GM12878 (cell line): Measurements from ENCODE around the gene EEF2KMT. TPM values are rescaled to one million over a fixed set of nuclear protein-coding genes. Genes with fewer than 3 reads are reported as not detected.

Experiments used
- ATAC-seq: fragments of 200-7000 bp; cut with Tn5 transposase; 3 replicates; pipeline ENCODE4 v1.9.1; 2020; ENCODE audit warnings: mild to moderate bottlenecking, moderate library complexity
- BruUV-seq: library from RNA; stranded (reverse); fragments of 400-500 nt; replicated peaks from 2 replicates; lab custom pipeline; 2021; lab: Mats Ljungman, UMichigan
- CTCF ChIA-PET: fragments of 300-600 bp; sonication (Branson Sonifier 250); formaldehyde crosslinking; extraction: SDS; loops from one replicate; lab custom pipeline; 2021; ENCODE audit warnings: inconsistent platforms; lab: Yijun Ruan, JAX
- POLR2A ChIA-PET: fragments of 350-600 bp; formaldehyde crosslinking; extraction: SDS; loops from one replicate; lab custom pipeline; 2021; ENCODE audit warnings: inconsistent platforms; lab: Charles Lee
- RAD21 ChIA-PET: fragments of 300-600 bp; sonication (Branson Sonifier 250); formaldehyde crosslinking; loops from one replicate; lab custom pipeline; 2023; ENCODE audit warnings: antibody characterized with exemption; ENCODE audit not compliant: unreplicated experiment; lab: Charles Lee
- SMC1A ChIA-PET: fragments of 300-600 bp; sonication (Branson Sonifier 250); formaldehyde crosslinking; loops from one replicate; lab custom pipeline; 2023; ENCODE audit not compliant: unreplicated experiment, uncharacterized antibody; lab: Charles Lee
- DNase-seq: peaks from one replicate; pipeline ENCODE4 v3.0.0-alpha.2; 2011; ENCODE audit warnings: low read depth, low spot score
- FAIRE-seq: peaks from 3 replicates; lab custom pipeline; 2011; peaks lifted over from hg19 to GRCh38; lab: Jason Lieb, UNC
- H2AFZ ChIP-seq: 2 replicates; pipeline ENCODE4 v1.6.0; 2011; ENCODE audit warnings: low read depth, low read length, control low read depth; ENCODE audit not compliant: control insufficient read depth
- H3K27ac ChIP-seq: 2 replicates; pipeline ENCODE4 v1.5.1; 2011; ENCODE audit warnings: control low read depth; ENCODE audit not compliant: control insufficient read depth, insufficient read depth
- H3K27me3 ChIP-seq, 2 experiments: replicated peaks in 1 of 2; 2 replicates each; pipeline versions ENCODE4 v1.6.0 to v1.6.1; 2011; ENCODE audit warnings: low read length in 1 of 2; ENCODE audit not compliant: control insufficient read depth in 2 of 2, insufficient read depth in 2 of 2
- H3K36me3 ChIP-seq, 2 experiments: 2 replicates each; pipeline ENCODE4 v1.5.1; 2011; ENCODE audit warnings: low read length in 1 of 2; ENCODE audit not compliant: control insufficient read depth in 2 of 2, insufficient read depth in 2 of 2
- H3K4me1 ChIP-seq: 2 replicates; pipeline ENCODE4 v1.6.1; 2011; ENCODE audit warnings: mild to moderate bottlenecking, low read length, moderate library complexity, mixed read lengths; ENCODE audit not compliant: control insufficient read depth, insufficient read depth
- H3K4me2 ChIP-seq: 2 replicates; pipeline ENCODE4 v1.6.0; 2011; ENCODE audit warnings: control low read depth; ENCODE audit not compliant: control insufficient read depth, insufficient read depth
- H3K4me3 ChIP-seq: fragments of 200-600 bp; sonication (generic); 2 replicates; pipeline ENCODE4 v1.5.1; 2016
- H3K79me2 ChIP-seq: 2 replicates; pipeline ENCODE4 v1.6.0; 2011; ENCODE audit warnings: low read length; ENCODE audit not compliant: control insufficient read depth, insufficient read depth
- H3K9ac ChIP-seq: 2 replicates; pipeline ENCODE4 v1.8.0; 2011; ENCODE audit warnings: low read length, control low read depth, mixed read lengths; ENCODE audit not compliant: control insufficient read depth, insufficient read depth
- H3K9me3 ChIP-seq: replicated peaks from 3 replicates; pipeline ENCODE4 v1.5.1; 2011; ENCODE audit warnings: mild to moderate bottlenecking, low read length; ENCODE audit not compliant: control insufficient read depth, insufficient read depth
- H4K20me1 ChIP-seq: 2 replicates; pipeline ENCODE4 v1.6.0; 2011; ENCODE audit not compliant: control insufficient read depth, insufficient read depth
- BCLAF1 ChIP-seq: fragments of 450-650 bp; IDR thresholded peaks from 2 replicates; pipeline ENCODE4 v1.6.1; 2017; ENCODE audit warnings: antibody characterized with exemption, mild to moderate bottlenecking, moderate library complexity
- CBX3 ChIP-seq: fragments of 200-600 bp; sonication (generic); IDR thresholded peaks from 2 replicates; pipeline ENCODE4 v1.6.1; 2016; ENCODE audit warnings: low read depth, borderline replicate concordance
- CTCF ChIP-seq, 3 experiments: IDR thresholded peaks in 2 of 3; conservative IDR thresholded peaks in 1 of 3; 2 replicates each; pipeline ENCODE4 v1.5.1; 2011; ENCODE audit warnings: low read depth in 3 of 3, low read length in 3 of 3, mild to moderate bottlenecking in 3 of 3, control low read depth in 2 of 3, moderate library complexity in 2 of 3, inconsistent platforms in 1 of 3, mixed read lengths in 1 of 3; ENCODE audit not compliant: control insufficient read depth in 2 of 3, insufficient read depth in 1 of 3; ENCODE audit errors: extremely low read depth in 1 of 3
- FOXM1 ChIP-seq: IDR thresholded peaks from 2 replicates; pipeline ENCODE4 v1.6.1; 2012; ENCODE audit warnings: low read depth, mild to moderate bottlenecking, inconsistent platforms, low read length, moderate library complexity
- PML ChIP-seq: IDR thresholded peaks from 2 replicates; pipeline ENCODE4 v1.6.1; 2012; ENCODE audit warnings: low read length, inconsistent platforms
- POLR2AphosphoS5 ChIP-seq: IDR thresholded peaks from 2 replicates; pipeline ENCODE4 v1.6.1; 2011; ENCODE audit warnings: mild to moderate bottlenecking, low read length, inconsistent platforms
- SIN3A ChIP-seq: IDR thresholded peaks from 2 replicates; pipeline ENCODE4 v1.6.1; 2012; ENCODE audit warnings: low read depth, low read length, improper control_type of control experiment
- SKIL ChIP-seq: fragments of 450-650 bp; IDR thresholded peaks from 2 replicates; pipeline ENCODE4 v1.6.1; 2017; ENCODE audit warnings: mild to moderate bottlenecking, low read depth, inconsistent platforms; ENCODE audit not compliant: poor library complexity, severe bottlenecking
- SMAD5 ChIP-seq: IDR thresholded peaks from 2 replicates; pipeline ENCODE4 v1.6.1; 2016; ENCODE audit warnings: antibody characterized with exemption, low read depth
- TCF12 ChIP-seq: IDR thresholded peaks from 2 replicates; pipeline ENCODE4 v1.6.1; 2011; ENCODE audit warnings: low read depth, mild to moderate bottlenecking, low read length
- ZBED1 ChIP-seq: IDR thresholded peaks from 2 replicates; pipeline ENCODE4 v1.6.1; 2016; ENCODE audit warnings: borderline replicate concordance
- WGBS: methylation state at CpG from one replicate; pipeline ENCODE4 v1.1.6; 2016; ENCODE audit warnings: low lambda C conversion rate; ENCODE audit not compliant: insufficient replicate concordance, insufficient coverage; ENCODE audit errors: missing lambda C conversion rate; 5-methylcytosine and 5-hydroxymethylcytosine counted together
- in situ Hi-C: fragments of 300-500 bp; cut with MboI; formaldehyde crosslinking; loops from 9 replicates; pipeline ENCODE4 v1.14.3; 2018; ENCODE audit warnings: mixed read lengths
- intact Hi-C: fragments of 100-400 bp; cut with micrococcal nuclease; formaldehyde crosslinking; loops from one replicate; pipeline ENCODE4 v1.14.2; 2022; ENCODE audit not compliant: unreplicated experiment
- polyA plus RNA-seq, 11 experiments: library from polyadenylated mRNA; depleted of rRNA in 4 of 11; unstranded in 6 of 11; stranded (reverse) in 5 of 11; fragments of >200 nt; fragmentation: Nextera tagmentation in 4 of 11; fragmentation: Illumina TruSeq in 1 of 11; extraction: Ambion mirVana in 4 of 11; extraction: Trizol in 1 of 11; gene quantifications; 1 replicate in 1 of 11; 2 replicates in 10 of 11; pipeline versions ENCODE4 v1.2.1 to v1.2.3, GENCODE V29; 2011 to 2016; ENCODE audit warnings: inconsistent platforms in 2 of 11, missing spikeins in 2 of 11, low read depth in 1 of 11
- total RNA-seq, 4 experiments: library from RNA; depleted of rRNA in 3 of 4; stranded (reverse); fragments of >200 nt in 3 of 4; fragmentation: Illumina TruSeq in 1 of 4; extraction: Trizol in 1 of 4; gene quantifications; 2 replicates each; pipeline versions ENCODE4 v1.2.1 to v1.2.3, GENCODE V29; 2013 to 2021

Gene EEF2KMT
- total and polyA plus RNA-seq, 10 of the 15 experiments (the other 5 are each of a cell fraction or from before 2014, with no cell fraction given) = 3.8 to 28.1 (median 14.3) TPM

- Histone ChIP-seq H3K9ac (no peak overlapping the region), H3K4me2 (no peak overlapping the region), H2AFZ (no peak overlapping the region), H3K79me2 (peaks cover 10% of the 10 kb centered on the region), H3K4me3 (no peak overlapping the region), H3K27ac (no peak overlapping the region), H3K4me1 (peaks cover 14% of the 10 kb centered on the region), H4K20me1 (no peaks in the 10 kb centered on the region), H3K27me3 (no peaks in the 10 kb centered on the region), H3K36me3 (peaks cover 0 to 3% of the 10 kb centered on the region in 2 experiments; a peak in 1 of 4 replicates), H3K9me3 (no peaks in the 10 kb centered on the region; the same call in 2 of the 3 replicates)
- FAIRE-seq = no peak
- BruUV-seq = no TSS peak
- TF ChIP-seq CBX3 (no peak), PML (no peak), SKIL (no peak), TCF12 (no peak), POLR2AphosphoS5 (no peak), BCLAF1 (no peak), ZBED1 (no peak), SIN3A (no peak), SMAD5 (no peak), FOXM1 (no peak), CTCF (IDR thresholded peaks at IDR 0.05 in 2 of 3, conservative IDR thresholded peaks at IDR 0.05 in 1 of 3; ENCODE audit: control insufficient read depth in 2 of 3, extremely low read depth in 1 of 3, insufficient read depth in 1 of 3, low read depth in 3 of 3, low read length in 3 of 3) (no peak)
- CTCF ChIA-PET = no interaction called here
- WGBS = 98% methylated on average over 9 of the region's 9 CpGs
- RAD21 ChIA-PET = interaction anchor here (0.6 kb wide), 1 partner anchor 261 kb away, joined by 3 read pairs; no protein-coding TSS in a partner anchor
- no peak for ATAC-seq
- DNase-seq = no peak
- POLR2A ChIA-PET = interaction anchor here (0.7 kb wide), 1 partner anchor 9 kb away, joined by 3 read pairs; no protein-coding TSS in a partner anchor
- intact Hi-C loops (loop anchor here (10.0 kb wide), 1 partner anchor 95 kb away; no protein-coding TSS in a partner anchor), in situ Hi-C loops (no loop called here)
- SMC1A ChIA-PET = no interaction called here
Observed at GRCh38 chr16:5069854-5070253, 27.7 kb downstream of the EEF2KMT start.
